HG03354 (cell line): ENCODE measurements around the gene SLC35F1.
A peak's percentile ranks its signal among the peaks of the same experiment; 100 is the strongest.

Experiments
- ATAC-seq: cut with Tn5 transposase; IDR thresholded peaks from one replicate; pipeline ENCODE4 v1.9.1; 2021; ENCODE audit warnings: mild to moderate bottlenecking; ENCODE audit not compliant: unreplicated experiment, poor library complexity, severe bottlenecking

SLC35F1 gene

GRCh38 chr6:118223316-118223715, 316.3 kb downstream of the SLC35F1 start:
- no peak for ATAC-seq

GRCh38 chr6:118228886-118229285, 321.8 kb downstream of the SLC35F1 start:
- ATAC-seq = no peak

GRCh38 chr6:118240878-118241528, 333.9 kb downstream of the SLC35F1 start:
- ATAC-seq = peak; percentile 87

- no peak for ATAC-seq
Observed at GRCh38 chr6:118246406-118246805, 339.3 kb downstream of the SLC35F1 start.

GRCh38 chr6:118248171-118248570, 341.1 kb downstream of the SLC35F1 start:
- no peak for ATAC-seq

GRCh38 chr6:118249680-118250079, 342.6 kb downstream of the SLC35F1 start:
- peak; percentile 47 for ATAC-seq

- peak; percentile 54 for ATAC-seq
Observed at GRCh38 chr6:118252474-118252873, 345.4 kb downstream of the SLC35F1 start.

- no peak for ATAC-seq
Observed at GRCh38 chr6:118253741-118254140, 346.7 kb downstream of the SLC35F1 start.

GRCh38 chr6:118260833-118261232, 353.8 kb downstream of the SLC35F1 start:
- ATAC-seq = no peak

GRCh38 chr6:118263921-118264486, 356.9 kb downstream of the SLC35F1 start:
- peak; percentile 69 for ATAC-seq

GRCh38 chr6:118269659-118270058, 362.6 kb downstream of the SLC35F1 start:
- no peak for ATAC-seq

- ATAC-seq = no peak
Observed at GRCh38 chr6:118277631-118278030, 370.6 kb downstream of the SLC35F1 start.

- peak; percentile 95 for ATAC-seq
Observed at GRCh38 chr6:118280210-118280609, 373.1 kb downstream of the SLC35F1 start.

- no peak for ATAC-seq
Observed at GRCh38 chr6:118281291-118281690, 374.2 kb downstream of the SLC35F1 start.

GRCh38 chr6:118283766-118284165, 376.7 kb downstream of the SLC35F1 start:
- ATAC-seq = peak; percentile 33

GRCh38 chr6:118284736-118285360, 377.8 kb downstream of the SLC35F1 start:
- no peak for ATAC-seq

- ATAC-seq = no peak
Observed at GRCh38 chr6:118285791-118286190, 378.7 kb downstream of the SLC35F1 start.

- no peak for ATAC-seq
Observed at GRCh38 chr6:118288355-118289124, 381.5 kb downstream of the SLC35F1 start.

- ATAC-seq = no peak
Observed at GRCh38 chr6:118292558-118292957, 385.5 kb downstream of the SLC35F1 start.

GRCh38 chr6:118294906-118295305, 387.8 kb downstream of the SLC35F1 start:
- no peak for ATAC-seq
